Gastroesophageal sphincter (tissue), 4 donors: ENCODE measurements around the gene SUN2. TPM values are rescaled to one million over a fixed set of nuclear protein-coding genes. Genes with fewer than 3 reads are reported as not detected.

Source experiments
- ATAC-seq: fragments of 150-250 bp; one replicate; pipeline ENCODE4 v1.9.1; 2016; ENCODE audit warnings: mild to moderate bottlenecking, moderate library complexity
- H3K27ac ChIP-seq, 4 donors: fragments of 200-600 bp; sonication (generic) in 3 of 4; 1 replicate in 3 of 4; 2 replicates in 1 of 4; pipeline ENCODE4 v1.5.1; 2016 to 2019
- H3K27me3 ChIP-seq: fragments of 200-600 bp; sonication (generic); one replicate; pipeline ENCODE4 v1.5.1; 2019
- H3K36me3 ChIP-seq, 2 donors: fragments of 200-600 bp; sonication (generic); one replicate each; pipeline ENCODE4 v1.5.1; 2019; ENCODE audit warnings: control low read depth in 1 of 2
- H3K4me1 ChIP-seq, 3 donors: fragments of 200-600 bp; sonication (generic); 1 replicate in 2 of 3; 2 replicates in 1 of 3; pipeline ENCODE4 v1.5.1; 2016 to 2019; ENCODE audit warnings: control low read depth in 2 of 3
- H3K4me3 ChIP-seq, 2 donors: fragments of 200-600 bp; sonication (generic); one replicate each; pipeline ENCODE4 v1.5.1; 2019; ENCODE audit warnings: mild to moderate bottlenecking in 1 of 2, moderate library complexity in 1 of 2
- H3K9me3 ChIP-seq, 3 donors: fragments of 200-600 bp; sonication (generic); one replicate each; pipeline ENCODE4 v1.5.1; 2017 to 2019; ENCODE audit warnings: control low read depth in 2 of 3
- CTCF ChIP-seq, 4 experiments: fragments of 200-600 bp in 2 of 4; fragments of 450-650 bp in 2 of 4; sonication (generic) in 1 of 4; IDR thresholded peaks; one replicate each; pipeline ENCODE4 v1.5.1; 2017 to 2019; ENCODE audit warnings: antibody characterized with exemption in 4 of 4, mild to moderate bottlenecking in 2 of 4, moderate library complexity in 2 of 4
- EP300 ChIP-seq: sonication (generic); formaldehyde crosslinking; IDR thresholded peaks from one replicate; pipeline ENCODE4 v1.6.1; 2017; ENCODE audit warnings: antibody characterized with exemption, mild to moderate bottlenecking
- POLR2A ChIP-seq, 2 donors: fragments of 450-650 bp; IDR thresholded peaks; one replicate each; pipeline ENCODE4 v1.6.1; 2017; ENCODE audit warnings: antibody characterized with exemption in 2 of 2, mild to moderate bottlenecking in 2 of 2, moderate library complexity in 1 of 2
- POLR2AphosphoS5 ChIP-seq: sonication (generic); formaldehyde crosslinking; IDR thresholded peaks from one replicate; pipeline ENCODE4 v1.6.1; 2017; ENCODE audit warnings: antibody characterized with exemption
- WGBS, 2 donors: methylation state at CpG; one replicate each; pipeline ENCODE4 v1.1.5; 2018; ENCODE audit warnings: low coverage in 1 of 2; 5-methylcytosine and 5-hydroxymethylcytosine counted together
- total RNA-seq, 4 donors: library from RNA; depleted of rRNA; stranded (reverse); fragments of >200 nt; gene quantifications; one replicate each; pipeline ENCODE4 v1.1.0, GENCODE V29; 2016

The SUN2 gene
- total RNA-seq, 4 donors from 2014 or later: 339 to 594 (median 409) TPM

GRCh38 chr22:38733329-38733723 is 22.5 kb downstream of the SUN2 start:
- WGBS, 2 donors: 0% methylated on average over 1 of the region's 4 CpGs; no CpG with 5 or more reads in 1 of the 2 donors
- Histone ChIP-seq H3K4me3 (no peak overlapping the region), H3K4me1 (peaks cover 0 to 53% (median 26%) of the 10 kb centered on the region in 3 donors), H3K27me3 (no peaks in the 10 kb centered on the region), H3K9me3 (no peaks in the 10 kb centered on the region), H3K27ac (peak overlapping the region; percentile 37 to 89 (median 84)), H3K36me3 (peaks cover 0 to 86% of the 10 kb centered on the region in 2 donors)
- TF ChIP-seq POLR2AphosphoS5: peak; percentile 6
- TF ChIP-seq CTCF (IDR thresholded peaks at IDR 0.05): peak in 3 of 4 experiments; percentile 55 to 74 (median 65)
- no peak for TF ChIP-seq POLR2A (IDR thresholded peaks at IDR 0.05)
- ATAC-seq: peak; percentile 47

GRCh38 chr22:38732251-38732815 is 23.5 kb downstream of the SUN2 start:
- Histone ChIP-seq H3K4me3 (no peak overlapping the region), H3K27me3 (no peaks in the 10 kb centered on the region), H3K9me3 (no peaks in the 10 kb centered on the region), H3K4me1 (peaks cover 0 to 53% (median 26%) of the 10 kb centered on the region in 3 donors), H3K27ac (peak overlapping the region in 3 of 4 donors; percentile 82 to 89 (median 85)), H3K36me3 (peaks cover 0 to 86% of the 10 kb centered on the region in 2 donors)
- 57 to 84% methylated on average over 3 to 6 of the region's 13 CpGs for WGBS, 2 donors
- peak; percentile 14 for ATAC-seq
- no peak for TF ChIP-seq CTCF (IDR thresholded peaks at IDR 0.05)
- TF ChIP-seq POLR2AphosphoS5: peak; percentile 41

- H3K36me3 ChIP-seq: peaks cover 0 to 86% of the 10 kb centered on the region in 2 donors
- H3K27me3 ChIP-seq: no peaks in the 10 kb centered on the region
- no peak for ATAC-seq
- H3K27ac ChIP-seq: peak overlapping the region in 3 of 4 donors; percentile 82 to 89 (median 85)
- no peak for TF ChIP-seq POLR2A (IDR thresholded peaks at IDR 0.05)
- no peak for TF ChIP-seq CTCF (IDR thresholded peaks at IDR 0.05)
- TF ChIP-seq POLR2AphosphoS5: no peak
- TF ChIP-seq EP300: no peak
- H3K4me3 ChIP-seq: no peak overlapping the region
- H3K4me1 ChIP-seq: peaks cover 0 to 52% (median 26%) of the 10 kb centered on the region in 3 donors
- no peaks in the 10 kb centered on the region for H3K9me3 ChIP-seq
- 61 to 69% methylated on average over 3 to 5 of the region's 6 CpGs for WGBS, 2 donors
These were observed 24.1 kb downstream of the SUN2 start for GRCh38 chr22:38731703-38732161.

- Histone ChIP-seq H3K27me3 (no peaks in the 10 kb centered on the region), H3K36me3 (peaks cover 0 to 86% of the 10 kb centered on the region in 2 donors), H3K4me1 (peaks cover 0 to 40% (median 26%) of the 10 kb centered on the region in 3 donors), H3K9me3 (no peaks in the 10 kb centered on the region), H3K27ac (peak overlapping the region in 1 of 4 donors; percentile 6), H3K4me3 (no peak overlapping the region)
- ATAC-seq: no peak
- TF ChIP-seq EP300 (no peak), POLR2AphosphoS5 (no peak), POLR2A (IDR thresholded peaks at IDR 0.05) (no peak), CTCF (IDR thresholded peaks at IDR 0.05) (no peak)
- 93% methylated on average over 6 of the region's 13 CpGs; no CpG with 5 or more reads in 1 of the 2 donors for WGBS, 2 donors
These were observed 25.4 kb downstream of the SUN2 start for GRCh38 chr22:38730411-38730871.

- Histone ChIP-seq H3K4me3 (no peak overlapping the region), H3K36me3 (peaks cover 0 to 86% of the 10 kb centered on the region in 2 donors), H3K4me1 (peaks cover 0 to 35% (median 22%) of the 10 kb centered on the region in 3 donors), H3K27me3 (no peaks in the 10 kb centered on the region), H3K27ac (no peak overlapping the region), H3K9me3 (no peaks in the 10 kb centered on the region)
- no peak for TF ChIP-seq EP300
- TF ChIP-seq POLR2AphosphoS5: no peak
- no peak for TF ChIP-seq POLR2A (IDR thresholded peaks at IDR 0.05)
- TF ChIP-seq CTCF (IDR thresholded peaks at IDR 0.05): no peak
- 79 to 92% methylated on average over 2 to 4 of the region's 6 CpGs for WGBS, 2 donors
- no peak for ATAC-seq
These were observed 25.9 kb downstream of the SUN2 start for GRCh38 chr22:38729946-38730345.
